ENCODE data around the gene MIEF1.
"Not testable (repeated sequence)": the region's sequence is repeated elsewhere in the genome, so short reads cannot be mapped to it uniquely, and the experiment has no call there.

Gene MIEF1

DNA sequence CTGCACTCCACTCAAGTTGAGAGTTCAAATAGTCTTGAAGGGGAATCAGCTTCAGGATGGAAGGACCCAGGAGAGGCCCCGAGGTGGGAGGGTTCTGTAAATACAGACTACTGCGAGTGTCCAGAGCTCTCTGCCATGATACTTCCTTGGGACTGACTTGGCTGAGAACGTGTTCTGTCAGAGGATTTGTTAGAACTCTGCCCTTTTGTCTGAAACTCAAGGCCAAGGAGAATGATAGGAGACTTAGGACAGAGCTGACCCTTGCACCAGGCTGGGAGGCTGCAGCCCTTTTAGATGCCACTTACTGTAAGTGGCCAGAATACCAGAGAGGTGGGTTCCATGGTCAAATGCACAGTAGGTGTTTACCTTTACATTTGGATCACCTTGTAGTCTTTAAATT lies 15.4 kb downstream of the MIEF1 start:
- DNase-seq: no peak

DNA sequence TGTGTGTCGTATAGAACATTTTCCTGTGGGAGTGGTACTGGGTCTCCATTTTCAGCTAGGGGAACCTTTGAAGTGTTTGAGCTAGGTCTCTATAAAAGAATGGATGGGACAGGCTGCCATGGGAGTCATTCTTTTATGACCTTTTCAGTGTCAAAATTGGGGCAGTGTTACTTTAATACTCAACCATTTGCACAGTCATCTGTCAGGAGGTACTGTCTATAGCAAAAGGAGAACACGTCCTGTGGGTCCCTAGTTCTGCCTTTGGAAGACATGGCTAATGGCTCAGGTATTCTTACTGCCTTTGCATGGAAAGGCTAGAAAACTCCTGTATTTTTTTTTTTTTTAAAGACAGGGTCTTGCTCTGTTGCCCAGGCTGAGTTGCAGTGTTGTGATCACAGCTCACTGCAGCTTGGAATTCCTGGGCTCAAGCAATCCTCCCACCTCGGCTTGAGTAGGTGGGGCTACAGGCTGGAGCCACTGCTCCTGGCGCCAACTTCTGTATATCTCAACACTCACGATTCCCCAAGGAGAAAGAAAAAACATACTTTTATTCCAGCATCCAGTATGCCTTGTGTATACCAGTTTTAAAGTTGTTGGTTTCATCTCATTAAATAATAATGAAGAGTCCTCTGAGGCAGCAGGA lies 16.2 kb downstream of the MIEF1 start:
- DNase-seq: no peak

DNA sequence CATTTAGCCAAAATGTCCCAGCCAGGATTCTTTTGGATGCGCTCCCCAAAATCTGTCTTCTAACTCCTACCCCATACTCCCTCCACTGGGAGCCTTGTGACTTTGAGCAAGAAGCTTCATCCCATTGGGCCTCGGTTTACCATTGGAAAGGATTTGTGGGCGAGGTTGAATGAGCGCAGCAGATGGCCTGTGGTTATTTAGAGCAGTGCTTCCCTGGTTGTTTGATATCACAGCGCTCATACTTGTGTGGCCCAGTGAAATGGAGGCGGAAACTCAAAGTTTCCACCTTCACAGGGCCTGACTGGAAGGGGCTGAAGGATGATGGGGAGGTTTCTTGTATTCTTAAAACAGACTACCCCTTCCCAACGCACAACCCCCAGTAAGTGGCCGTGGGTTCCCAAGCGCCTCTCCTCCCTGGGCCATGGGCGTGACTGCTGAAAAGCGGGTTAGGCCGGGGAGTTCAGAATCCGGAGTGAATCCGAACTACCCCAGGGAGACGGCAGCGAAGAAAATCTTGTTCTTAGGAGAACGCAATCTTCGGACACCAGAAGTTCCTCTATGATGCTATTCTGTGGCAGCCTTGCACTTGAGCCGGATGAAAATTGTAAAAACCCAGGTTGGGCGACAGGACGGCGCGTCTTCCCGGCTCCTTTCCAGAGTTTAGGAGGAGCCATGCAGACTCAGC lies 17.0 kb downstream of the MIEF1 start:
- no peak for DNase-seq

DNA sequence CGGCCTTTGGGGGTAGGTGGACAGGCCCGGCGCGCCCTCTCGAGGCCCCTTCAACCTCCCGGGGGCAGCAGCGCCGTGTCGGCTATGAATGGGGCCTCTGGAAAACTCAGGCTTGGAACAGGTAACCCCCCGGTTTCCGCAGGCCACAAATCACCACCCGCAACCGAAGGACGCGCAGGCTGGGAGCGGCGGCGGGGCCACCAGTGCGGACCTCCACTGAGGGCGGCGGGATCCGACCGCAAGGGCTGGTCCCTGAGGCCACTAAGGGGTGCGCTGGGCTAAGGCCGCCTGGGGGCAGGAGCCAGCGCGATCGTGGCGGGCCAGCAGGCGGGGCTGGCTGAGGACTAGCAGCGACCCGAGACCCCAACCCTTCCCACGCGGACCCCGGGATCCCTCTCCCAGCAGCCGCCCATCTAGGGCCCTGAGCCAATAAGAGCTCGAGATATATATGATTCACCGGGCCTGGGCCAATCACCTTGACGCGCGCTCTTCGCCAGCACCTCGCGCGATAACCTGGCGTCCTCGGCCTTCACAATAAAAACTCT lies 17.7 kb downstream of the MIEF1 start:
- peak; percentile 90 for DNase-seq

DNA sequence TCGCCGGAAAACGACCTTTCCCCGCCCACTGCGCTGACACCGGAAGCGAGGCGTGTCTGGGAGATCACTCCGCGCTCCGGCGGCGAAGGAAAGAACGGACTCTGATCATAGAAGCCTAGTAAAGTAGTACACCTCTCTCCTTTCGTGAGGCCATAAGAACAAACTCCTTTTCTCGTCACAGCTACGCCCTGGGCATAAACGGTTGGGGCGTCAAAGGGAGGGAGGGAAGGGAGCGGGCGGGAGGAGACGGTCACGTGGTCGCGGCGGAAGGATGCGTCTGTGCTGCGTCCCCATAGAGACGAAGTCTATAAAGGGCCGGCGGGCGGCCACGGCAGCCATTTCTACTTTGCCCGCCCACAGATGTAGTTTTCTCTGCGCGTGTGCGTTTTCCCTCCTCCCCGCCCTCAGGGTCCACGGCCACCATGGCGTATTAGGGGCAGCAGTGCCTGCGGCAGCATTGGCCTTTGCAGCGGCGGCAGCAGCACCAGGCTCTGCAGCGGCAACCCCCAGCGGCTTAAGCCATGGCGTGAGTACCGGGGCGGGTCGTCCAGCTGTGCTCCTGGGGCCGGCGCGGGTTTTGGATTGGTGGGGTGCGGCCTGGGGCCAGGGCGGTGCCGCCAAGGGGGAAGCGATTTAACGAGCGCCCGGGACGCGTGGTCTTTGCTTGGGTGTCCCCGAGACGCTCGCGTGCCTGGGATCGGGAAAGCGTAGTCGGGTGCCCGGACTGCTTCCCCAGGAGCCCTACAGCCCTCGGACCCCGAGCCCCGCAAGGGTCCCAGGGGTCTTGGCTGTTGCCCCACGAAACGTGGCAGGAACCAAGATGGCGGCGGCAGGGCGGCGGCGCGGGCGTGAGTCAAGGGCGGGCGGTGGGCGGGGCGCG lies 18.4 kb downstream of the MIEF1 start, which contains the start of gene ATF4:
TSS of gene ATF4 (plus strand) at position 337 of the 880 bp plus-strand sequence. CDS start 884 bp downstream, outside the sequence.
- DNase-seq: peak; percentile 59

DNA sequence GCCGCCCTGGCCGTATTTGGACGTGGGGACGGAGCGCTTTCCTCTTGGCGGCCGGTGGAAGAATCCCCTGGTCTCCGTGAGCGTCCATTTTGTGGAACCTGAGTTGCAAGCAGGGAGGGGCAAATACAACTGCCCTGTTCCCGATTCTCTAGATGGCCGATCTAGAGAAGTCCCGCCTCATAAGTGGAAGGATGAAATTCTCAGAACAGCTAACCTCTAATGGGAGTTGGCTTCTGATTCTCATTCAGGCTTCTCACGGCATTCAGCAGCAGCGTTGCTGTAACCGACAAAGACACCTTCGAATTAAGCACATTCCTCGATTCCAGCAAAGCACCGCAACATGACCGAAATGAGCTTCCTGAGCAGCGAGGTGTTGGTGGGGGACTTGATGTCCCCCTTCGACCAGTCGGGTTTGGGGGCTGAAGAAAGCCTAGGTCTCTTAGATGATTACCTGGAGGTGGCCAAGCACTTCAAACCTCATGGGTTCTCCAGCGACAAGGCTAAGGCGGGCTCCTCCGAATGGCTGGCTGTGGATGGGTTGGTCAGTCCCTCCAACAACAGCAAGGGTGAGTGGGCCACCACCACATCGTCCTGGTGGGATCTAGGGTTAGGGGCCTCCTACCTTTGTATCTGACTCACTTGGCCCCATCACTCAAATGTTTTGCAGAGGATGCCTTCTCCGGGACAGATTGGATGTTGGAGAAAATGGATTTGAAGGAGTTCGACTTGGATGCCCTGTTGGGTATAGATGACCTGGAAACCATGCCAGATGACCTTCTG lies 19.2 kb downstream of the MIEF1 start:
- not testable (repeated sequence) for DNase-seq

DNA sequence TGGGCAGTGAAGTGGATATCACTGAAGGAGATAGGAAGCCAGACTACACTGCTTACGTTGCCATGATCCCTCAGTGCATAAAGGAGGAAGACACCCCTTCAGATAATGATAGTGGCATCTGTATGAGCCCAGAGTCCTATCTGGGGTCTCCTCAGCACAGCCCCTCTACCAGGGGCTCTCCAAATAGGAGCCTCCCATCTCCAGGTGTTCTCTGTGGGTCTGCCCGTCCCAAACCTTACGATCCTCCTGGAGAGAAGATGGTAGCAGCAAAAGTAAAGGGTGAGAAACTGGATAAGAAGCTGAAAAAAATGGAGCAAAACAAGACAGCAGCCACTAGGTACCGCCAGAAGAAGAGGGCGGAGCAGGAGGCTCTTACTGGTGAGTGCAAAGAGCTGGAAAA lies 20.0 kb downstream of the MIEF1 start:
- not testable (repeated sequence) for DNase-seq

DNA sequence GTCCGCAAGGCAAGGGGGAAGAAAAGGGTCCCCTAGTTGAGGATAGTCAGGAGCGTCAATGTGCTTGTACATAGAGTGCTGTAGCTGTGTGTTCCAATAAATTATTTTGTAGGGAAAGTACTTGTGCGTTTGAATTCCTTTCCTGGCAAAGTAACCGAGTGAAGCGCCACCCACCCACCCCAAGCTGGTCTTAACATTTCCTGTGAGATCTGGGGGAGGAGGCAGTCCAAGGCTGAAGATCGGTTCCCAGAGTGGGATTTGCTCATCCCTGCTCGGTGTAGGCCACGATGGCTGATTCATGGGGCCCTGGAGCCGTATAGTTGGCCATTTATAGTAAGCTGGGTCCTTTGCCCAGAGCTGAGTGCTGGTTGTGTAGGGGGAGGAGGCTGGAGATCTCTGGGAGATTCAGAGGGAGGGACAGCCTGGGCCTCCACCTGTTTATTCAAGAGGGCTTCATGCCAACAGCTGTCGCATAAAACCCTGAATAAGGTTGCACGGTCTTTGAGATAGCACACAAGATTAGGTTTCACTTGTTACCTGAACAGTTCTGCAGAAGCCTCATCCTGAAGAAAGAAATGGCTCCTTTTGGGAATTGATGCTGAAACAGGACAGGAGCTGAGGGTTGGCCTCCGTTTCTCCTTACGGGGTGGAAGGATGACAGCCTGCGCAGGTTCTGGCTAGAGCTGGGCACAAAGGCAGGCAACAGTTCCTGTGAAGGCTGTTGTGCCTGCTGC lies 20.6 kb downstream of the MIEF1 start:
- no peak for DNase-seq

DNA sequence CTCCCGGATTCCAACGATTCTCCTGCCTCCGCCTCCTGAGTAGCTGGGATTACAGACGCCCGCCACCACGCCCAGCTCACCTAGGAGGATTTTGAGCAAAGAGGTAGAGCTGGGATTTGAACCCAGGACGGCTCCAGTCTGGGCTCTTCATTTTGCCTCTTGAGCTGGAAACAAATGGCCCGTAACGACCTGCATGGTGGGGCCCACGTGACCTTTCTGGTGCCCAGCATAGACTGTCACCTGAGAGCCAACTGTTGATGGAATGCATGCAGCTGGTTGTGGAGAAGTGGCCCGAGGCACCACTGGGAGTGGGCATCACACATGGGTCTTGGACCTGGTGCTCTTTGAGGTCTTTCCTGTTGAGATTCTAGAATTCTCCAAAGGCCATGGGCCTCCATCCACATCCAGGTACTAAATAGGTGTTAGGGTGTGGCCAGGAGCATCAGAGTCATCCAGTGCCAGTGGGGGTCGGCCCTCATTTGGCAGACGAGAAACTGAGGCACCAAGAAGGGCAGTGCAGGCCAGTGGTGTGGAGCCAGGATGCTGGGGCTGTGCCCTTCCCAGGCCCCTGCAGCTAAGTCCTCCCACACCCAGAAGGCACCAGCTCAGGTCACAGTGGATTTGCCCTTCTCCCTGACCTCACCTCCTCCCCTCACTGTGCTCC lies 22.1 kb downstream of the MIEF1 start:
- no peak for DNase-seq

DNA sequence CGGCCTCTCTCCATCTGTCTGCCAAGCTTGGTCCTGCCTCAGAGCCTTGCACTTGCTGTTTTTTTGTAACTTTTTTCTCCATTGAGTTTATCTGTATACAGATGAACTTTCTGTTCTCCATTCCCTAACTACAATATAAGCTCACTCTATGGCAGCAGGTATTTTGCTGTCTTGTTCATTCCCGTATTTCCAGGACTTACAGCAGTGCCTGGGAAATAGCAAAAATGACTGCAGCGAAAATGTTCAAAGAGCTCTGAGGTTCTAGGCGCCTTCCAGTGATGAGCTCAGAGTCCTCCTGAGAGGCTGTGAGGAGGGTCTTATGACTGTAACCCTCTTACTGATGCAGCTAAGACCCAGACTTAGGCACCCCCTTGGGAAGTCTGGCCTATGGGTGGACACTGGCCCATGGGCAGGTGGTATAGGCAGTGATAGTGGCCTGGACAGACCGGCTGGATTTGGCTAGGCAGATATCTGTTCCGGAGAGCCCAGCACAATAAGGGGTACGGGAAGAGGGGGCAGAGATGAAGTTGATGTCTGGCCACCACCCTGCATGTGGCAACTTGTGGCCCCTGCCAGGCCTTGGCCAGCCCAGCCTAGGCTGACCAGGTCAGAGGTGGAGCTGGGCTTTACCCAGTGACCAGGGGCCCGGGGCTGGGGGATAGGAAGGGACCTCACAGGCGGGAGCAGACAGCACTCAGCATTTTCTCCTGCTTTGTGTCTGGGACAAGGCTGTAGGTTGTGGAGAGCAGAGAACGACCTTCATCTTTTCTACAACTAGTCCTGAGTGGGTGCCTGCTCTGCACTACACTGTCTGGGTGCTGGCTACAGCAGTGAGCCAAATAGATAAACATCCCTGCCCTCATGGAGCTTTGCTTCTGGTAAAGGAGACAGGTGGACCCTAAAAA lies 22.9 kb downstream of the MIEF1 start:
- DNase-seq: no peak

DNA sequence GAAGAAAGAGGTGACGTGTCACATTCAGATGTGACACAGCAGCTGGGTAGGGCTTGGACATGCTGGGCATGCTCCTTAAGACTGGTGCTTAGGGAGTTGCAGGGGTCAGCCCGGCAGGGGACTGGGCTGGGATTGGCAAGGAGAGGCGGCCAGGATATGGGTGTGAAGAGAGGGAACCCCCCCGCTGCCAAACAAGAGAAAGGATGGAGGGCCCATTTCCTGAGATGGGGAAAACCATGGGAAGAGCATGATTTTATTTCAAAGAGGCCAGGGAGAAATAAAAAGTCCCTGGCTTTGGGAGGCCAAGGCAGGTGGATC lies 23.5 kb downstream of the MIEF1 start:
- DNase-seq: no peak

DNA sequence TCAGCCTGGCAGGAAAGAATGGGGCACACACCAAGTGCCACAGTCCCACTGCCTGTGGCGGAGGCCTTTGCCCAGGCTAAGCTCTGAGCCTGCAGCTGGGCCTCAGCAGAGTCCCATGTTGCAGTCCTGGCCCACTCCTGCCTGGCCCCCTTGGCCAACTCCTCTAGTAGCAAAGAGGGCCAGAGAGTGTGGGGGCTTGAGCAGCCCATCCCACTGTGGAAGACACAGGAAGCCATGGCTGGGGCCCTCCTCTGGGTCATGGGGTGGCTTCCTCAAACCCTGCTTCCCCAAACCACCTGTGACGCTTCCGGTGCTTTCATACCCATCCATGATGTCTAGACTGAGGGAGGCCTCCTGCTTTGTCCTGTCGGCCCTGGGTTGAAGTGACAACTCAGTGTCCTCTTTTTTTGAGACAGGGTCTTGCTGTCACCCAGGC lies 24.7 kb downstream of the MIEF1 start:
- no peak for DNase-seq

DNA sequence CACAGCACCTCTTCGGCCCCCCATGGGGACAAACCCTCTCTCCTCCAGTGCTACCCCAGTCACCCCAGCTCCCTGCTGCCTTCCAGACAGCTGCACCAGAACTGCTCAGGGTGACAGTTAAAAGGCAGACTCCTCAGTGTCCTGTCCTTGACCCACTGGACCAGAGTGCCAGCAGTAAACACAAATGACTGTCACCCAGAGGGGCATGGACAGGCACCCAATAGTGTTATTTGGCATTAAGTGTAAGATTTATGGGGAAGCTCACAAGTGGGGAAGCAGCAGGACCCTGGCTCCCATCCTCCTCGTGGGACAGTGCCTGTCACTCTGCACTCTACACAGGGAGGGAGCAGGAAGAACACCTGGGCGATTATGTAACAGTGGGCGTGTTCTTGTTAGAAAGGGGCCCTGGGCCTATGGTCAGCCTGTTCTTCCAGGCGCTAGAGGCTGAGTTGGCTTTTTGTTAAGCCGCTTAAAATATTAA lies 25.4 kb downstream of the MIEF1 start:
- DNase-seq: no peak

DNA sequence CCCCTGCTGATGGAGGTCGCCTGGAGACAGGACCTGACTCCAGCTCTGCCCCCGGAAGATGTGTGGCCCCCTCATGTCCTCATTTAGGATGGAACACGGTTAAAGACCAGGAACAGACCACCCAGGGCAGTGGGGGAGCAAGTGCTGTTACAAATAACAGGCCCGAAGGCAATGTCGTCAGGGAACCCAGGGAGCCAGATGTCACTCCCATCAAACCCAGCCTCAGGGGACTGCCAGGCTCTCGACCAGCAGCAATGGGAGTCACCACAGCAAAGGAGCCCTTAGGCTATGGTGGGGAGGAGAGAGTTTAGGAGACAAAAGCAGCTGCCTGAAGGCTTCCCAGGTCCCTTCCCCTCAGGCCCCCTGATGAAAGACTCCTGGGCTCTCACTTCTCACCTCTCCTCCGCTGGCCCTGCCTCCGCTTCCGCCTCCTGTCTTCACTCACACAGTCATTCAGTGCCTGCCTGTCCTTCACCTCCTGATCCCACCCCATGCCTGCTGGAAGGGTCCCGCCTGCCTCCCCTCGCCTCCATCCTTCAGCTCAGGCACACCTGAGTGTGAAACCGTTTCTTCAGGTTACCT lies 26.1 kb downstream of the MIEF1 start:
- DNase-seq: no peak

DNA sequence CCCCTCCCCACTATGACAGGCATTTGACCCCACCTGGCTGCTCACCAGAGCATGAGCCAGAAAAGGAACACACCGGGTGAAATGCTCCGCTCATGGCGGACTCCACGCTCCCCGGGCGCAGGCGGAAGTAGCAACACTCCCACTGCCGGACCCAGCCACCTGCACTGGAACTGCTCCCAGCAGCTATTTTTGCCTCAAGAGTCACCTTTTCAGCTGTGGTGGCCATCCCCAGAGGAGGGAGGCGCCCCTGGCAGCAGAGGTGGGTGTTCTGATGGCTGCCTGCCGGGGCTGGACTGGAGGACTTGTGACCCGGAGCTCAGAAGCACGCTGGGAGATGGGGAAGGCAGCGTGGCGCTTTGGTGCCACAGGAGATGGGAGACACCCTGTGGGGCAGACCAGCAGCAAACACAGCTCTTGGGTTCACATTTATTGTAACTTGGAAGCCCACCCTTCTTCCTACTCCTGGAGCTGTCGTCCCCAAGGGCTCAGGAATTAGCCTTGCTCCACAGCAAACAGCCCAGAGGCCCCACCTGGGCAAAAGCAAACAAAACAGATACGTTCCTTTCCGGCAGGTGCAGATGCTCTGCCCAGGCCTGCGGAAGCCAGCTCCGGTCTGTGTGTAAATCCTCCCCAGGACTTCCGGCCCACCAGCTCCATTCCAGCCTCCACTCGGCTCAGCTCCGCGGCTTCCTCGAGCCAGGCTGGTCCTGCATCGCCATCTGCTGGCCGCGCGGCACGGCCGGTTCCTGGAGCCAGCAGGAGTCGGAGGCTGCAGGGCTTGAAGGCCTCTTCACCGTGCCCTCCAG lies 26.8 kb downstream of the MIEF1 start:
- DNase-seq: peak; percentile 56

DNA sequence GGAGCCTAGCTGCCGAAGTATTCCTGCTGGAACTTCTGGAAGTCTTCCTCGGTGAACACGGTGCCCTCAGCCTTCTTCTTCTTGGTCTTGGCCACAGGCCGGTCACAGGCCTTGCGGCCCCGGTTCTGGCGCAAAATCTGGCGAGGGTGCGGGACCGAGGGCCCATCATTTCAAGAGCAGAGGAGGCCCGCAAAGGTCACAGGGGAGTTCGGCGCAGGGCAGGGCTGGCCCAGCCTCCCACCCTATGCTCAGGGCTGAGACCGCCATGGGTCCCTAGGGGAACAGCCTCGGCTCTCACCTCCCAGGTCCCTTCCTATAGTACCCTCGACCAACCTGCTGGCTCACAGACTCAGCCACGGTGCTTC lies 27.4 kb downstream of the MIEF1 start:
- no peak for DNase-seq

DNA sequence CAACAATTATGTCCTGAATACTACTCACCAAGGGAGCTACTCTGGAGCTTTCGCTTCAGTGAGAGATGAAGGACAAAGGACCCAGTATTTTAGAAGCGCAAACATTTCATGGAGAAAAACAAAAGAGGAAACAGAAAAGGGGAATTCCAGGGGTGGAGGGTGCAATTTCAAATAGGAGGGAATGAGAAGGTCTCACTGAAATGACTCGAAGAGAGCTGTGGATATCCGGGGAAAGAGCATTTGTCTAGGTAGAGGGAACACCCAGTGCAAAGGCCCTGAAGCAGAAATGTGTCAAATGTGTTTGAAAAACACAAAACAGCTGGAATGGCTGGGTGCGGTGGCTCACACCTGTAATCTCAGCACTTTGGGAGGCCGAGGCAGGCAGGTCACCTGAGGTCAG lies 28.0 kb downstream of the MIEF1 start:
- DNase-seq: no peak

DNA sequence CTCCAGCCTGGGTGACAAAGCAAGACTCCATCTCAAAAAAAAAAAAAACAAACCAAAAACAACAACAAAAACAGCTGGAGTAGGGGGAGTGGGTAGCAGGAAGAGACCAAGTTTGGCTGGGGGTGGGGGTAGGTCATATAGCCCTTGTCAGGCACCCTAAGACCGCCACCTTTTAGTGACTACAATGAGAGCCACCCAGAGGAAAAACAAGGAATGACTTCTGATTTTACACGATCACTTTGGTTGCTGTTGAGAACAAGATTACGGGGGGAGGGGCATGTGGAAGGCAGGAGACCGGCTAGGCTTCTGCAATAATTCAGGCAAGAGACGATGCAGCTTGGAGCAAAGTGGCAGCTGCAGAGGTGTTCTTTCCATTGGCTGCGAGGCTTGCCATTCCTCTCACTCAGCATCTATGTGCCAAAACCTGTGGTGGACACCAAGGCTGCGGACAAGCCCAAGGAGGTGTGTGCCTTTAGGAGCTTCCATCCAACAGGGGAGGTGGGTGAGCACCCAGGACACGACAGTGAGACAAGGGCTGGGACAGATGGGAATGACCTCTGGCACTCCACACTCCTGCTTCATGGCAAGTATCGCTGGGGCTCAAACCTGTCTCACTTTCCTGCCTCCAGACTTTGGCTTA lies 28.7 kb downstream of the MIEF1 start:
- DNase-seq: no peak

All from NCI-H226 (cell line).